Pancreas (tissue), 10 donors: ENCODE measurements around the gene KRTAP12-4. TPM values are rescaled to one million over a fixed set of nuclear protein-coding genes. Genes with fewer than 3 reads are reported as not detected.

Source experiments
- ATAC-seq, 4 donors: fragments of 200-7000 bp; cut with Tn5 transposase; one replicate each; pipeline versions ENCODE4 v1.8.0 to v1.9.1; 2020; ENCODE audit warnings: mild to moderate bottlenecking in 4 of 4, moderate library complexity in 4 of 4
- DNase-seq, 6 donors: peaks; one replicate each; pipeline ENCODE4 v3.0.0-alpha.2; 2020
- FAIRE-seq: peaks from 2 replicates; lab custom pipeline; 2012; peaks lifted over from hg19 to GRCh38; lab: Jason Lieb, UNC
- H3K27ac ChIP-seq, 4 donors: fragments of 200-600 bp; sonication (generic); 1 replicate in 3 of 4; 2 replicates in 1 of 4; pipeline versions ENCODE4 v1.5.0 to v1.8.0; 2020
- H3K27me3 ChIP-seq, 4 donors: fragments of 200-600 bp; one replicate each; pipeline ENCODE4 v1.8.0; 2021
- H3K36me3 ChIP-seq, 3 donors: fragments of 200-600 bp; sonication (generic) in 1 of 3; one replicate each; pipeline versions ENCODE4 v1.5.0 to v1.8.0; 2020 to 2021
- H3K4me1 ChIP-seq, 3 donors: fragments of 200-600 bp; one replicate each; pipeline ENCODE4 v1.8.0; 2021
- H3K4me3 ChIP-seq, 4 donors: fragments of 200-600 bp; sonication (generic) in 2 of 4; one replicate each; pipeline versions ENCODE4 v1.5.0 to v1.8.0; 2020 to 2021
- H3K9me3 ChIP-seq, 4 donors: fragments of 200-600 bp; one replicate each; pipeline ENCODE4 v1.8.0; 2021
- WGBS, 2 donors: extraction: QIAGEN DNeasy Blood & Tissue Kit; methylation state at CpG; one replicate each; pipeline ENCODE4 v1.1.7; 2013; 5-methylcytosine and 5-hydroxymethylcytosine counted together
- intact Hi-C, 3 donors: fragments of 100-400 bp; cut with DNase I; formaldehyde crosslinking; loops; one replicate each; pipeline versions ENCODE4 v1.11.1 to v1.14.2; 2022
- polyA plus RNA-seq, 2 donors: library from polyadenylated mRNA; stranded (reverse); fragments of 200-250 nt; gene quantifications; one replicate each; pipeline ENCODE4 v1.2.3, GENCODE V29; 2013
- total RNA-seq, 6 donors: library from RNA; stranded (reverse); fragmentation: NEBNext Ultra II Directional in 4 of 6; extraction: Animal tissue kit (Norgen Biotek cat#: 25700) in 4 of 6; gene quantifications; one replicate each; pipeline versions ENCODE4 v1.2.1 to v1.2.4, GENCODE V29; 2021 to 2023
- TF ChIP-seq, protein P1 (sequence below), 4 donors: fragments of 200-600 bp; sonication (generic) in 3 of 4; IDR thresholded peaks; one replicate each; pipeline versions ENCODE4 v1.5.0 to v1.8.0; 2021; ENCODE audit warnings: antibody characterized with exemption in 4 of 4
- donor health status: healthy with polysubstance abuse.
- donor health status: DM: no; HTN: no; CAD: no; lungs with moderate emphysema.
- donor health status: DM: no; HTN: no; CAD: no.
- donor health status: control.
- donor health status: control.
- donor health status: Bipolar disorder and iron deficiency.
- donor health status: DM: yes; HTN: yes; CAD: no.
- donor health status: DM: no; HTN: no; CAD: no.
- donor health status: DM: no; HTN: no; CAD: no.
- donor health status: DM: yes; HTN: yes; CAD: no.

Gene KRTAP12-4
- total and polyA plus RNA-seq, 8 donors, result not detected

DNA sequence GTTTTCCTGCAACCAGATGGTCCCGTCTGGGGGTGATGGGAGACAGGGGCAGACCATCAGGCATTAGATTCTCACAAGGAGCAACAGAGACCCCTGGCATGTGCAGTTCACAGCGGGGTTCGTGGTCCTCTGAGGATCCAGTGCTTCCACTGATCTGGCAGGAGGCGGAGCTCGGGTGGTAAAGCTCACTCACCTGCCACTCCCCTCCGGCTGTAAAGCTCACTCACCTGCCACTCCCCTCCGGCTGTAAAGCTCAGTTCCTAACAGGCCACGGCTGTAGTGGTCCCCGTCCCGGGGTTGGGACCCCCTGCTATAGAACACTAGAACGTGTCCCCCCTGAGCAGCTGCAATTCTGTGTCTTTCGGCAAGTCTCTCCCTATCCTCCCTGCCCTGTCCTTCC lies 47.1 kb upstream of the KRTAP12-4 start:
- intact Hi-C loops, result no loop called here
- TF ChIP-seq, protein P1, sequence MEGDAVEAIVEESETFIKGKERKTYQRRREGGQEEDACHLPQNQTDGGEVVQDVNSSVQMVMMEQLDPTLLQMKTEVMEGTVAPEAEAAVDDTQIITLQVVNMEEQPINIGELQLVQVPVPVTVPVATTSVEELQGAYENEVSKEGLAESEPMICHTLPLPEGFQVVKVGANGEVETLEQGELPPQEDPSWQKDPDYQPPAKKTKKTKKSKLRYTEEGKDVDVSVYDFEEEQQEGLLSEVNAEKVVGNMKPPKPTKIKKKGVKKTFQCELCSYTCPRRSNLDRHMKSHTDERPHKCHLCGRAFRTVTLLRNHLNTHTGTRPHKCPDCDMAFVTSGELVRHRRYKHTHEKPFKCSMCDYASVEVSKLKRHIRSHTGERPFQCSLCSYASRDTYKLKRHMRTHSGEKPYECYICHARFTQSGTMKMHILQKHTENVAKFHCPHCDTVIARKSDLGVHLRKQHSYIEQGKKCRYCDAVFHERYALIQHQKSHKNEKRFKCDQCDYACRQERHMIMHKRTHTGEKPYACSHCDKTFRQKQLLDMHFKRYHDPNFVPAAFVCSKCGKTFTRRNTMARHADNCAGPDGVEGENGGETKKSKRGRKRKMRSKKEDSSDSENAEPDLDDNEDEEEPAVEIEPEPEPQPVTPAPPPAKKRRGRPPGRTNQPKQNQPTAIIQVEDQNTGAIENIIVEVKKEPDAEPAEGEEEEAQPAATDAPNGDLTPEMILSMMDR (IDR thresholded peaks at IDR 0.05), result no peak
- H3K36me3 ChIP-seq, result no peaks in the 10 kb centered on the region
- 25 to 42% methylated on average over 11 to 12 of the region's 12 CpGs for WGBS, 2 donors
- ATAC-seq (no peak), DNase-seq (no peak), FAIRE-seq (no peak)
- H3K4me1 ChIP-seq, result no peaks in the 10 kb centered on the region
- H3K27ac ChIP-seq, result no peak overlapping the region
- no peak overlapping the region for H3K4me3 ChIP-seq
- peaks cover 0 to 13% (median 1%) of the 10 kb centered on the region in 4 donors for H3K27me3 ChIP-seq
- H3K9me3 ChIP-seq, result no peaks in the 10 kb centered on the region

DNA sequence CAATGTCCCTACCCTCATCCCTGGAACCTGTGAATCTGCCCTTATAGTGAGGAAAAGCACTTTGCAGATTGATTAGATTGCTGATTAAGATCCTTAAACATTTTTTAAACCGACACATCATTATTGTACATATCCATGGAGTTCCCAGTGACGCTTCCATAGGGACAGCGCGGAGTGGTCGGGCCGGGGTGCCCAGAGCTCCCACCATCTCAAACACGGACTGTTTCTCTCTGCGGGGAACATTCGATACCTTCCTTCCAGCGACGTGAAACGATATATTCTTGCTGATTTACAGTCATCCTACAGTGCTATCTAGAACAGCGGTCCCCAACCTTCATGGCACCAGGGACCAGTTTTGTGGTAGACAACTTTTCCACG lies 46.6 kb upstream of the KRTAP12-4 start:
- DNase-seq, result no peak
- Histone ChIP-seq H3K36me3 (no peaks in the 10 kb centered on the region), H3K27ac (no peak overlapping the region), H3K4me1 (no peaks in the 10 kb centered on the region), H3K9me3 (no peaks in the 10 kb centered on the region), H3K27me3 (peaks cover 0 to 8% (median 0%) of the 10 kb centered on the region in 4 donors), H3K4me3 (no peak overlapping the region)
- TF ChIP-seq, protein P1 (IDR thresholded peaks at IDR 0.05), result no peak
- ATAC-seq, result no peak
- FAIRE-seq, result no peak
- intact Hi-C loops, result no loop called here
- WGBS, 2 donors, result 67 to 73% methylated on average over 14 of the region's 14 CpGs

DNA sequence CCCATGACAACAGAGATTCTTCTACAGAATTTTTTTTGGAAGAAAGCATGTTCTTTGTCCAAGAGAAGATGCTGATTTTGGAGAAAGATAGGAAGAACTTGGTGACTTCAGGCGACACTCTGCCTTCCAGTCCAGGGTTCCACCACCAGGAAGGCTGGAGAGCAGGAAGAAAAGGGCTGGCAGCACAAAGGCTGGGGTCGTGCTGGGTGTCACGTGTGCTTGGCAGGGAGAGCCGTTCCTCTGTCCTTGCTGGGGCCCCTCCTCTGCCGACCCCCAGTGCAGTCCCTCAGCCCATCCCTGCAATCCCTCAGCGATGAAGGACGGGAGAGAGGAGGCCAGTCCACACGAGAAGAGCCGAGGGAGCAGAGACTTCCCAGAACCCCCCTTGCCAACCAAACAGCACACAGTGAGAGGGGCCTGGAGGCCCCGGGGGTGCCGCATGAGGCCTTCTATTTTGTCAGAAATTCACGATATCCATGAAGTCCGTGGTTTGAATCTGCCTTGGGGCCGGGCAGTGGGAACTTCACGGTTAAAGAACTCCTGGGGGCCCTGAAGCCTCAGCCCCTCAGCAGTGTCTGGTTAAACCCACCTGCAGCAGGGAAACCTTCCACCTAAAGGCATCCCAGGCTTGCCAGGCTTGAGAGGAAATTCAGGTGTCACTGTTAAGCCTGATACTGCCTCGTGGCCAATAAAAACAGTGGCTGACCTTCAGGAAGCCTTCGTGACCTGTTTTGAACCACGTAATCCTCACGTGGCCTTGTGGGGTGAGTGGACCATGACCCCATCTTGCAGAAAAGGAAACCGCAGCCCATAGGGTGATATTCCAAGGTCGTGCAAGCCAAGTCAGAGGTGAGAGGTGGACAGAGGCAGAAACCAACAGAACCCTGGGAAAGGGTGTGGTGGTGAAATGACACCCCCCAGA lies 45.9 kb upstream of the KRTAP12-4 start:
- Histone ChIP-seq H3K27me3 (peaks cover 0 to 7% (median 0%) of the 10 kb centered on the region in 4 donors), H3K9me3 (no peaks in the 10 kb centered on the region), H3K27ac (no peak overlapping the region), H3K4me1 (no peaks in the 10 kb centered on the region), H3K36me3 (no peaks in the 10 kb centered on the region), H3K4me3 (no peak overlapping the region)
- ATAC-seq, result no peak
- WGBS, 2 donors, result 37% methylated on average over 21 of the region's 21 CpGs
- no peak for FAIRE-seq
- TF ChIP-seq, protein P1 (IDR thresholded peaks at IDR 0.05), result no peak
- intact Hi-C loops, result no loop called here
- DNase-seq, result no peak

DNA sequence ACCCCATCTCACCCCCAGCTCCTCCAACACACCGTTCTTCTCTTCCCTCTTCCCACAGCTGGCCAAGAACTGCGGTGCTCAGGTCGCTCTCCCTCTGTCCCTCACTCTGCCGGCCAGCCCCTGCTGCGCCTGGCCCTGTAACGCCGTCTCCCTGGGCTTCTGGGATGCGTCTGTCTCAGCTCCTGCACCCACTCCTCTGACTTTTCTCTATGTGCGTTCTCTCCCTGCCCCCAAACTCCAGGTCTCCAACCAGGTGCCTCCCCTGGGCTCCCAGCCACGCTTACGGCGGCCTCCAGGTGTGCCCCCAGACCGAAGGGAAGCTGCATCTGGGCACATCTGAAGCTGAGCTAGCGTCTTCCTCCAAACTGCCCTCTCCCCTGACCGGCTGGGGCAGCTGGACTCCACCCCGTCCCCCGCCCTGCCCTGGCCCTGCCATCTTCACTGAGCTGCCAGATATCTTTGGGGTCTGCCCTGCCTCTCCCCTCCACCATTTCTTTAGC lies 45.1 kb upstream of the KRTAP12-4 start:
- no peak overlapping the region for H3K4me3 ChIP-seq
- no peaks in the 10 kb centered on the region for H3K36me3 ChIP-seq
- H3K4me1 ChIP-seq, result no peaks in the 10 kb centered on the region
- 36 to 52% methylated on average over 17 of the region's 17 CpGs for WGBS, 2 donors
- H3K27ac ChIP-seq, result no peak overlapping the region
- H3K27me3 ChIP-seq, result peaks cover 0 to 7% (median 0%) of the 10 kb centered on the region in 4 donors
- TF ChIP-seq, protein P1 (IDR thresholded peaks at IDR 0.05), result no peak
- DNase-seq (no peak), FAIRE-seq (no peak), ATAC-seq (no peak)
- intact Hi-C loops, result no loop called here
- H3K9me3 ChIP-seq, result no peaks in the 10 kb centered on the region
